Measurements from ENCODE around the gene CREB5. TPM values are rescaled to one million over a fixed set of nuclear protein-coding genes. Genes with fewer than 3 reads are reported as not detected.

The CREB5 gene
- total RNA-seq, 1 experiment from 2014 or later, result 0.49 TPM

DNA sequence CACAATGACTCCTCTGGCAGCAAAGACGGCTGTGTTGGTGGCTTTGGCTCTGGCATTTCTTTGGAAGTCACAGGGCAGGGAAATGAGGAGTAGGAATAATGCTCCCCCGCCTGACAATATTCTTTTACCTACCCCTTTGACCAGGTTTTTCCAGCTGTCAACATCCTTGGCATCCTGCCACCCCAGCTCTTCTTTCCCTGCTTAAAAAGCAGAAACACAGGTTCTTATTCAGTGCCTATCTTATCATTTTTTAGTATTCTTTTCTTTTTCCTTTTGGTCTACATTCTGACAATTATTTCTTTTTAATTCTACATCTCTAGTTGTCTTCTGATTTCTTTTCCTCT is 97.7 kb downstream of the CREB5 start:
- RAD21 ChIA-PET (ENCODE audit: low non-redundant PET in 1 of 2, low total read pairs in 2 of 2, uncharacterized antibody in 2 of 2, unreplicated experiment in 2 of 2), result no interaction called here
- Histone ChIP-seq H3K9ac (ENCODE audit: low read length) (no peak overlapping the region), H3K4me1 (ENCODE audit: control insufficient read depth in 1 of 2, insufficient read depth in 2 of 2, low read length in 2 of 2) (no peaks in the 10 kb centered on the region), H3K79me2 (ENCODE audit: insufficient read depth, low read length) (no peaks in the 10 kb centered on the region), H3K9me3 (ENCODE audit: control insufficient read depth in 1 of 2, insufficient read depth in 1 of 2, low read depth in 1 of 2, low read length in 2 of 2) (no peaks in the 10 kb centered on the region), H3K36me3 (ENCODE audit: control insufficient read depth in 1 of 2, insufficient read depth in 2 of 2, low read length in 2 of 2) (no peaks in the 10 kb centered on the region), H3K4me2 (ENCODE audit: low read length) (no peak overlapping the region), H3K4me3 (replicated peaks in 1 of 2; ENCODE audit: low read depth in 1 of 2, low read length in 2 of 2) (no peak overlapping the region), H4K20me1 (ENCODE audit: insufficient read depth) (no peaks in the 10 kb centered on the region), H3K9me2 (ENCODE audit: insufficient read depth) (no peaks in the 10 kb centered on the region), H3K27ac (ENCODE audit: low read depth, low read length) (no peak overlapping the region), H2AFZ (ENCODE audit: low read depth, low read length, poor library complexity, severe bottlenecking) (no peak overlapping the region), H3K27me3 (ENCODE audit: insufficient read depth, low read length) (peaks cover 81% of the 10 kb centered on the region)
- DNase-seq (ENCODE audit: low read depth, low spot score) (no peak), ATAC-seq (no peak)
- BruUV-seq (replicated peaks), result no TSS peak
- intact Hi-C loops (cut with micrococcal nuclease), result no loop called here
- TF ChIP-seq EGR1 (IDR thresholded peaks at IDR 0.05; ENCODE audit: low read depth) (no peak), POLR2AphosphoS5 (IDR thresholded peaks at IDR 0.05; ENCODE audit: low read depth, low read length) (no peak), FOSL1 (IDR thresholded peaks at IDR 0.05; ENCODE audit: low read depth) (no peak), POLR2A (IDR thresholded peaks at IDR 0.05; ENCODE audit: borderline replicate concordance, extremely low read depth, insufficient read depth, insufficient read length) (no peak), JUND (IDR thresholded peaks at IDR 0.05) (no peak), TCF7L2 (IDR thresholded peaks at IDR 0.05; ENCODE audit: borderline replicate concordance, extremely low read depth, insufficient read depth, insufficient read length) (no peak), ELF1 (IDR thresholded peaks at IDR 0.05; ENCODE audit: borderline replicate concordance, low read depth) (no peak), SIN3A (IDR thresholded peaks at IDR 0.05; ENCODE audit: low read depth) (no peak)
- TF ChIP-seq, protein P1, sequence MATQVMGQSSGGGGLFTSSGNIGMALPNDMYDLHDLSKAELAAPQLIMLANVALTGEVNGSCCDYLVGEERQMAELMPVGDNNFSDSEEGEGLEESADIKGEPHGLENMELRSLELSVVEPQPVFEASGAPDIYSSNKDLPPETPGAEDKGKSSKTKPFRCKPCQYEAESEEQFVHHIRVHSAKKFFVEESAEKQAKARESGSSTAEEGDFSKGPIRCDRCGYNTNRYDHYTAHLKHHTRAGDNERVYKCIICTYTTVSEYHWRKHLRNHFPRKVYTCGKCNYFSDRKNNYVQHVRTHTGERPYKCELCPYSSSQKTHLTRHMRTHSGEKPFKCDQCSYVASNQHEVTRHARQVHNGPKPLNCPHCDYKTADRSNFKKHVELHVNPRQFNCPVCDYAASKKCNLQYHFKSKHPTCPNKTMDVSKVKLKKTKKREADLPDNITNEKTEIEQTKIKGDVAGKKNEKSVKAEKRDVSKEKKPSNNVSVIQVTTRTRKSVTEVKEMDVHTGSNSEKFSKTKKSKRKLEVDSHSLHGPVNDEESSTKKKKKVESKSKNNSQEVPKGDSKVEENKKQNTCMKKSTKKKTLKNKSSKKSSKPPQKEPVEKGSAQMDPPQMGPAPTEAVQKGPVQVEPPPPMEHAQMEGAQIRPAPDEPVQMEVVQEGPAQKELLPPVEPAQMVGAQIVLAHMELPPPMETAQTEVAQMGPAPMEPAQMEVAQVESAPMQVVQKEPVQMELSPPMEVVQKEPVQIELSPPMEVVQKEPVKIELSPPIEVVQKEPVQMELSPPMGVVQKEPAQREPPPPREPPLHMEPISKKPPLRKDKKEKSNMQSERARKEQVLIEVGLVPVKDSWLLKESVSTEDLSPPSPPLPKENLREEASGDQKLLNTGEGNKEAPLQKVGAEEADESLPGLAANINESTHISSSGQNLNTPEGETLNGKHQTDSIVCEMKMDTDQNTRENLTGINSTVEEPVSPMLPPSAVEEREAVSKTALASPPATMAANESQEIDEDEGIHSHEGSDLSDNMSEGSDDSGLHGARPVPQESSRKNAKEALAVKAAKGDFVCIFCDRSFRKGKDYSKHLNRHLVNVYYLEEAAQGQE (IDR thresholded peaks at IDR 0.05; ENCODE audit: low read depth), result no peak
- CTCF ChIA-PET, result no interaction called here
- POLR2A ChIA-PET, result no interaction called here
